Measurements from ENCODE around the gene CCDC50. TPM values are rescaled to one million over a fixed set of nuclear protein-coding genes. Genes with fewer than 3 reads are reported as not detected.

CCDC50 gene
- total RNA-seq, 1 experiment from 2014 or later = 21.0 TPM

DNA sequence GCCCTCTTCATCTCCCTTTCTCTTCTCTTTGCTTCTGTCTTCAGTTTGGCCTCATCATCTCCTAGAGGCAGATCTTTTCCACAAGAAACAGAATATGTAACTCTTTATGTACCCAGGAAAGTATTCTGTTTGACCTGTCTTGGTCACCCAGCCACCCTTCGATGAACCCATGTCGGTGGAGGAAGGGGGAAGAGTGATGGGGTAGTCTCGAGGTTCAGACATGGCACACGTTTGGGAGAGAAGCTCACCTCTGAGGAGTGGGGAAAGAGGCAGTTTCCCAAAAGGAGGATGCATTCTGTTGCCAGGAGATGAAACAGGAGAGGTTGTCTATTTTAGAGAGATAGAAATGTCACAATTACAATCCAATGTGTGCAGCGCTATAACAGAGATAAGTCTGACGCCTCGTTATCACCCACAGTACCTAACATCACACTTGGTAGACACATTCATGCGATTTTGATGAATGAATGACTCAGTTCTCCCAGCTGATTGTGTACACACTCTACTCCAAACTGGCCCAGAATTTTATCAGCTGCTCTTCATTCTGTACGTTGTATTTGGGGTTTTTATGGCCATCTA lies 722 bp upstream of the CCDC50 start:
- no peak overlapping the region for H3T11ph ChIP-seq (ENCODE audit: low read length)
- no peak overlapping the region for H2BK15ac ChIP-seq (ENCODE audit: low read depth, low read length)
- H3K36me3 Mint-ChIP-seq (ENCODE audit: insufficient read depth in 1 of 3, low read depth in 3 of 3) = no peaks in the 10 kb centered on the region; a peak in 1 of 7 replicates
- H2AFZ ChIP-seq (ENCODE audit: low read length) = no peak overlapping the region
- H3K79me2 ChIP-seq (ENCODE audit: insufficient read depth, low read length) = no peaks in the 10 kb centered on the region
- DNase-seq = no peak
- H3K27ac ChIP-seq (ENCODE audit: insufficient read length, low read depth, low read length) = no peak overlapping the region
- H2BK5ac ChIP-seq (ENCODE audit: insufficient read length, low read length) = no peak overlapping the region
- H2BK12ac ChIP-seq (ENCODE audit: insufficient read length, low read depth, low read length) = no peak overlapping the region
- H3K4me3 Mint-ChIP-seq = peak overlapping the region; percentile 63 to 81
- H4K8ac ChIP-seq (replicated peaks; ENCODE audit: insufficient read length, low read depth, low read length) = no peak overlapping the region
- no peaks in the 10 kb centered on the region for H3K79me1 ChIP-seq (ENCODE audit: insufficient read depth, low read depth, low read length, poor library complexity, severe bottlenecking)
- peak overlapping the region; percentile 69 for H3K4me2 ChIP-seq (ENCODE audit: insufficient read depth, insufficient read length, low read length)
- H3K9ac ChIP-seq (ENCODE audit: extremely low read depth, insufficient read length, low read length) = peak overlapping the region; percentile 30
- TF ChIP-seq, protein P1, sequence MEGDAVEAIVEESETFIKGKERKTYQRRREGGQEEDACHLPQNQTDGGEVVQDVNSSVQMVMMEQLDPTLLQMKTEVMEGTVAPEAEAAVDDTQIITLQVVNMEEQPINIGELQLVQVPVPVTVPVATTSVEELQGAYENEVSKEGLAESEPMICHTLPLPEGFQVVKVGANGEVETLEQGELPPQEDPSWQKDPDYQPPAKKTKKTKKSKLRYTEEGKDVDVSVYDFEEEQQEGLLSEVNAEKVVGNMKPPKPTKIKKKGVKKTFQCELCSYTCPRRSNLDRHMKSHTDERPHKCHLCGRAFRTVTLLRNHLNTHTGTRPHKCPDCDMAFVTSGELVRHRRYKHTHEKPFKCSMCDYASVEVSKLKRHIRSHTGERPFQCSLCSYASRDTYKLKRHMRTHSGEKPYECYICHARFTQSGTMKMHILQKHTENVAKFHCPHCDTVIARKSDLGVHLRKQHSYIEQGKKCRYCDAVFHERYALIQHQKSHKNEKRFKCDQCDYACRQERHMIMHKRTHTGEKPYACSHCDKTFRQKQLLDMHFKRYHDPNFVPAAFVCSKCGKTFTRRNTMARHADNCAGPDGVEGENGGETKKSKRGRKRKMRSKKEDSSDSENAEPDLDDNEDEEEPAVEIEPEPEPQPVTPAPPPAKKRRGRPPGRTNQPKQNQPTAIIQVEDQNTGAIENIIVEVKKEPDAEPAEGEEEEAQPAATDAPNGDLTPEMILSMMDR (conservative IDR thresholded peaks at IDR 0.05) = no peak
- peaks cover 11% of the 10 kb centered on the region; the same call in 1 of the 2 replicates for H3K27me3 ChIP-seq (ENCODE audit: insufficient read depth, low read length)
- H3K18ac ChIP-seq (ENCODE audit: insufficient read length, low read depth, low read length) = no peak overlapping the region
- peaks cover 6% of the 10 kb centered on the region for H3K4me1 ChIP-seq (ENCODE audit: insufficient read depth, low read length)
- no peak overlapping the region for H3K14ac ChIP-seq (ENCODE audit: insufficient read depth, low read length)
- peaks cover 10% of the 10 kb centered on the region for H3K23me2 ChIP-seq (ENCODE audit: insufficient read length, low read depth, low read length, poor library complexity, severe bottlenecking)
- H3K27ac Mint-ChIP-seq = no peak overlapping the region
- no peaks in the 10 kb centered on the region for H4K20me1 ChIP-seq (ENCODE audit: control insufficient read depth, insufficient read depth, insufficient read length)
- no peak overlapping the region for H2BK20ac ChIP-seq (ENCODE audit: low read depth, low read length, poor library complexity, severe bottlenecking)
- H3K9me3 ChIP-seq (ENCODE audit: control insufficient read depth, low read depth, low read length) = no peaks in the 10 kb centered on the region
- H4K5ac ChIP-seq (ENCODE audit: insufficient read length, low read depth, low read length) = no peak overlapping the region
- H3K4ac ChIP-seq (ENCODE audit: low read depth, low read length) = no peak overlapping the region
- no peak overlapping the region for H4K91ac ChIP-seq (ENCODE audit: insufficient read length, low read depth, low read length)
- H3K27me3 Mint-ChIP-seq (ENCODE audit: low read depth) = peaks cover 34% of the 10 kb centered on the region
- H3K56ac ChIP-seq (ENCODE audit: insufficient read length, low read depth, low read length) = no peak overlapping the region
- H2AK5ac ChIP-seq (ENCODE audit: insufficient read length, low read length) = no peak overlapping the region
- WGBS (ENCODE audit: extremely low coverage, insufficient read length, low lambda C conversion rate) = no CpG with 5 or more reads among the region's 9 CpGs
- H3K9me3 Mint-ChIP-seq = no peaks in the 10 kb centered on the region
- H3K23ac ChIP-seq (ENCODE audit: insufficient read length, low read depth, low read length) = no peak overlapping the region
- H3K4me1 Mint-ChIP-seq = peaks cover 26 to 35% of the 10 kb centered on the region in 2 experiments
- H2BK120ac ChIP-seq (ENCODE audit: low read depth, low read length, poor library complexity, severe bottlenecking) = no peak overlapping the region

All from H9 (cell line).